ENCODE measurements around the gene ASTN2.
"Not testable (repeated sequence)": the region's sequence is repeated elsewhere in the genome, so short reads cannot be mapped to it uniquely, and the experiment has no call there.

The ASTN2 gene

GRCh38 chr9:116697362-116697761 lies 717.5 kb downstream of the ASTN2 start:
- no peak for DNase-seq (ENCODE audit: low read depth)

GRCh38 chr9:116695438-116695837 lies 719.4 kb downstream of the ASTN2 start:
- DNase-seq (ENCODE audit: low read depth): no peak

GRCh38 chr9:116694785-116695291 lies 720.0 kb downstream of the ASTN2 start:
- no peak for DNase-seq (ENCODE audit: low read depth)

GRCh38 chr9:116693233-116693731 lies 721.6 kb downstream of the ASTN2 start:
- DNase-seq (ENCODE audit: low read depth): no peak

GRCh38 chr9:116692616-116693015 lies 722.2 kb downstream of the ASTN2 start:
- DNase-seq (ENCODE audit: low read depth): no peak

- DNase-seq (ENCODE audit: low read depth): no peak
Observed at GRCh38 chr9:116691607-116692006, 723.2 kb downstream of the ASTN2 start.

GRCh38 chr9:116690805-116691204 lies 724.1 kb downstream of the ASTN2 start:
- DNase-seq (ENCODE audit: low read depth): not testable (repeated sequence)

GRCh38 chr9:116689486-116690032 lies 725.3 kb downstream of the ASTN2 start:
- DNase-seq (ENCODE audit: low read depth): no peak

- DNase-seq (ENCODE audit: low read depth): no peak
Observed at GRCh38 chr9:116688806-116689485, 725.9 kb downstream of the ASTN2 start.

GRCh38 chr9:116687754-116688135 lies 727.1 kb downstream of the ASTN2 start:
- DNase-seq (ENCODE audit: low read depth): no peak

- DNase-seq (ENCODE audit: low read depth): peak; percentile 69
Observed at GRCh38 chr9:116687074-116687753, 727.6 kb downstream of the ASTN2 start, which contains the start of gene TRIM32. Gene TRIM32, plus strand, starts transcription at chr9:116687305. Its CDS starts 10,438 bp downstream, at chr9:116697743.

- DNase-seq (ENCODE audit: low read depth): no peak
Observed at GRCh38 chr9:116686693-116687073, 728.2 kb downstream of the ASTN2 start.

GRCh38 chr9:116686135-116686534 lies 728.7 kb downstream of the ASTN2 start:
- no peak for DNase-seq (ENCODE audit: low read depth)

GRCh38 chr9:116685166-116685565 lies 729.7 kb downstream of the ASTN2 start:
- no peak for DNase-seq (ENCODE audit: low read depth)

- no peak for DNase-seq (ENCODE audit: low read depth)
Observed at GRCh38 chr9:116683535-116683934, 731.3 kb downstream of the ASTN2 start.

- DNase-seq (ENCODE audit: low read depth): no peak
Observed at GRCh38 chr9:116674210-116674980, 740.5 kb downstream of the ASTN2 start.

GRCh38 chr9:116673375-116673774 lies 741.5 kb downstream of the ASTN2 start:
- no peak for DNase-seq (ENCODE audit: low read depth)

- no peak for DNase-seq (ENCODE audit: low read depth)
Observed at GRCh38 chr9:116671605-116672004, 743.3 kb downstream of the ASTN2 start.

GRCh38 chr9:116668970-116669695 lies 745.7 kb downstream of the ASTN2 start:
- no peak for DNase-seq (ENCODE audit: low read depth)

GRCh38 chr9:116663581-116663980 lies 751.3 kb downstream of the ASTN2 start:
- no peak for DNase-seq (ENCODE audit: low read depth)

- DNase-seq (ENCODE audit: low read depth): no peak
Observed at GRCh38 chr9:116662646-116663310, 752.1 kb downstream of the ASTN2 start.

All from fibroblast of the conjunctiva (primary cell).